Neural cell (in vitro differentiated cells): ENCODE measurements around the gene FAM78B. TPM values are rescaled to one million over a fixed set of nuclear protein-coding genes. Genes with fewer than 3 reads are reported as not detected.

ENCODE experiments used
- H2AFZ ChIP-seq: fragments of 200-600, 300-800 bp; sonication (generic), shearing (Covaris generic); 2 replicates; pipeline ENCODE4 v1.6.0; 2014; ENCODE audit warnings: low read depth, mild to moderate bottlenecking, antibody characterized with exemption, low read length, moderate library complexity
- H3F3A ChIP-seq: fragments of 200-600 bp; shearing (Covaris generic); 2 replicates; pipeline ENCODE4 v1.6.1; 2016; ENCODE audit warnings: mild to moderate bottlenecking, moderate library complexity, mixed read lengths, antibody characterized with exemption, low read length; ENCODE audit not compliant: insufficient read depth, poor library complexity, severe bottlenecking
- H3K27ac ChIP-seq: fragments of 200-600, 300-800 bp; sonication (generic), shearing (Covaris generic); 2 replicates; pipeline ENCODE4 v1.5.1; 2014; ENCODE audit warnings: mild to moderate bottlenecking, low read length, moderate library complexity
- H3K27me3 ChIP-seq: fragments of 300-800, 200-600 bp; sonication (generic), shearing (Covaris generic); 2 replicates; pipeline ENCODE4 v1.6.0; 2014; ENCODE audit warnings: mild to moderate bottlenecking, low read depth, low read length, moderate library complexity; ENCODE audit not compliant: insufficient read depth
- H3K36me3 ChIP-seq: fragments of 300-800, 200-600 bp; sonication (generic), shearing (Covaris generic); 2 replicates; pipeline ENCODE4 v1.5.1; 2014; ENCODE audit warnings: mild to moderate bottlenecking, antibody characterized with exemption, low read length, moderate library complexity; ENCODE audit not compliant: insufficient read depth
- H3K4me2 ChIP-seq: fragments of 300-800, 200-600 bp; sonication (generic), shearing (Covaris generic); 2 replicates; pipeline ENCODE4 v1.6.0; 2014; ENCODE audit warnings: mild to moderate bottlenecking, low read length
- H3K4me3 ChIP-seq: fragments of 300-800, 200-600 bp; sonication (generic), shearing (Covaris generic); 2 replicates; pipeline ENCODE4 v1.5.1; 2014; ENCODE audit warnings: mild to moderate bottlenecking, low read length, moderate library complexity
- H3K79me2 ChIP-seq: fragments of 200-600 bp; shearing (Covaris generic); replicated peaks from 2 replicates; pipeline ENCODE4 v1.6.0; 2014; ENCODE audit warnings: mild to moderate bottlenecking, low read length, moderate library complexity; ENCODE audit not compliant: insufficient read depth
- H3K9ac ChIP-seq: fragments of 300-800, 200-600 bp; sonication (generic), shearing (Covaris generic); 2 replicates; pipeline ENCODE4 v1.6.1; 2016; ENCODE audit warnings: mild to moderate bottlenecking, low read length, mixed read lengths
- H3K9me2 ChIP-seq: fragments of 200-600 bp; shearing (Covaris generic); 2 replicates; pipeline ENCODE4 v1.6.1; 2016; ENCODE audit warnings: mild to moderate bottlenecking, low read length, mixed read lengths; ENCODE audit not compliant: insufficient read depth
- H3K9me3 ChIP-seq: fragments of 200-600, 300-800 bp; sonication (generic), shearing (Covaris generic); 2 replicates; pipeline ENCODE4 v1.6.1; 2016; ENCODE audit warnings: mild to moderate bottlenecking, mixed run types, low read length, moderate library complexity, mixed read lengths
- H4K20me1 ChIP-seq: fragments of 200-600 bp; shearing (Covaris generic); 2 replicates; pipeline ENCODE4 v1.6.1; 2016; ENCODE audit warnings: mild to moderate bottlenecking, mixed run types; ENCODE audit not compliant: insufficient read depth
- EP300 ChIP-seq: fragments of 450-650 bp; conservative IDR thresholded peaks from 2 replicates; pipeline ENCODE4 v1.6.1; 2014; ENCODE audit warnings: antibody characterized with exemption, mild to moderate bottlenecking, moderate library complexity; ENCODE audit not compliant: poor library complexity, severe bottlenecking
- EZH2 ChIP-seq: fragments of 200-600, 300-800 bp; shearing (Covaris generic), sonication (generic); IDR thresholded peaks from 2 replicates; pipeline ENCODE4 v1.6.1; 2014; ENCODE audit warnings: antibody characterized with exemption, low read length, borderline replicate concordance, mild to moderate bottlenecking; ENCODE audit not compliant: insufficient read depth, poor library complexity, severe bottlenecking
- MXI1 ChIP-seq: fragments of 450-650 bp; conservative IDR thresholded peaks from 2 replicates; pipeline ENCODE4 v1.6.1; 2014; ENCODE audit warnings: antibody characterized with exemption, mild to moderate bottlenecking; ENCODE audit not compliant: poor library complexity, severe bottlenecking
- POLR2AphosphoS5 ChIP-seq: IDR thresholded peaks from 2 replicates; pipeline ENCODE4 v1.6.1; 2012
- RAD21 ChIP-seq: fragments of 450-650 bp; conservative IDR thresholded peaks from 2 replicates; pipeline ENCODE4 v1.6.1; 2014; ENCODE audit warnings: antibody characterized with exemption, mild to moderate bottlenecking, moderate library complexity
- SMC3 ChIP-seq: fragments of 450-650 bp; conservative IDR thresholded peaks from 2 replicates; pipeline ENCODE4 v1.6.1; 2014; ENCODE audit warnings: antibody characterized with exemption, mild to moderate bottlenecking, moderate library complexity; ENCODE audit not compliant: poor library complexity
- TAF1 ChIP-seq: IDR thresholded peaks from 2 replicates; pipeline ENCODE4 v1.6.1; 2012; ENCODE audit warnings: low read depth
- polyA plus RNA-seq: library from polyadenylated mRNA; depleted of rRNA; stranded (reverse); fragments of >200 nt; gene quantifications from 2 replicates; pipeline ENCODE4 v1.2.3, GENCODE V29; 2014
- small RNA-seq, 3 experiments: library from RNA; depleted of rRNA; stranded (forward); fragments of <200 nt; gene quantifications; one replicate each; pipeline ENCODE3, GENCODE V24; 2012
- TF ChIP-seq, protein P1 (sequence below): IDR thresholded peaks from 2 replicates; pipeline ENCODE4 v1.6.1; 2012; ENCODE audit warnings: borderline replicate concordance
- TF ChIP-seq, protein P2 (sequence below): fragments of 450-650 bp; IDR thresholded peaks from 2 replicates; pipeline ENCODE4 v1.5.1; 2014; ENCODE audit warnings: antibody characterized with exemption, mild to moderate bottlenecking, moderate library complexity; ENCODE audit not compliant: poor library complexity, severe bottlenecking

The FAM78B gene
- polyA plus RNA-seq, 1 donor from 2014 or later = 2.4 TPM

DNA sequence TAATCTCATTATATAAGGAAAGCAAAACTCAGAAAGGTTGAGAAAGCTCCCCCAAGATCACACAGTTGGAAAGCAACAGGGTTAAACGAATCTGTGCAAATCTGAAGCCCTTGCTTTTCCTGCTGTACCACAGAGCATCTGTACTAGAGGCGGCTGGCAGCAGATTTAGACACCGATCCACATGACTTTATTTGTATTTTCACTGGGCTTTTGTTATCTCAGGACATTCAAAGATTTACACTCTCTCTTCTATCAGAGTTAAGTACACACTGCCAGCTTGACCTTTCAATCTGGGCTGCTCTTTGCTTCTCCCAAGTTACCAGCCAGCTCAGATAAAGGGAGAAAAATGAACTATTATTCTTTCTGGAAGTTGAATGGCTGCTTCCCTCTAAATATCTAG, 146.6 kb downstream of the FAM78B start:
- Histone ChIP-seq H3K4me2 (no peak overlapping the region), H3K9me2 (no peaks in the 10 kb centered on the region), H3K36me3 (no peaks in the 10 kb centered on the region), H3K4me3 (no peak overlapping the region), H3F3A (no peaks in the 10 kb centered on the region), H4K20me1 (no peaks in the 10 kb centered on the region), H3K27ac (no peak overlapping the region), H3K9ac (no peak overlapping the region), H2AFZ (no peak overlapping the region), H3K27me3 (no peaks in the 10 kb centered on the region), H3K9me3 (no peaks in the 10 kb centered on the region), H3K79me2 (no peaks in the 10 kb centered on the region)
- TF ChIP-seq POLR2AphosphoS5 = no peak
- no peak for TF ChIP-seq MXI1
- no peak for TF ChIP-seq TAF1
- TF ChIP-seq, protein P1, sequence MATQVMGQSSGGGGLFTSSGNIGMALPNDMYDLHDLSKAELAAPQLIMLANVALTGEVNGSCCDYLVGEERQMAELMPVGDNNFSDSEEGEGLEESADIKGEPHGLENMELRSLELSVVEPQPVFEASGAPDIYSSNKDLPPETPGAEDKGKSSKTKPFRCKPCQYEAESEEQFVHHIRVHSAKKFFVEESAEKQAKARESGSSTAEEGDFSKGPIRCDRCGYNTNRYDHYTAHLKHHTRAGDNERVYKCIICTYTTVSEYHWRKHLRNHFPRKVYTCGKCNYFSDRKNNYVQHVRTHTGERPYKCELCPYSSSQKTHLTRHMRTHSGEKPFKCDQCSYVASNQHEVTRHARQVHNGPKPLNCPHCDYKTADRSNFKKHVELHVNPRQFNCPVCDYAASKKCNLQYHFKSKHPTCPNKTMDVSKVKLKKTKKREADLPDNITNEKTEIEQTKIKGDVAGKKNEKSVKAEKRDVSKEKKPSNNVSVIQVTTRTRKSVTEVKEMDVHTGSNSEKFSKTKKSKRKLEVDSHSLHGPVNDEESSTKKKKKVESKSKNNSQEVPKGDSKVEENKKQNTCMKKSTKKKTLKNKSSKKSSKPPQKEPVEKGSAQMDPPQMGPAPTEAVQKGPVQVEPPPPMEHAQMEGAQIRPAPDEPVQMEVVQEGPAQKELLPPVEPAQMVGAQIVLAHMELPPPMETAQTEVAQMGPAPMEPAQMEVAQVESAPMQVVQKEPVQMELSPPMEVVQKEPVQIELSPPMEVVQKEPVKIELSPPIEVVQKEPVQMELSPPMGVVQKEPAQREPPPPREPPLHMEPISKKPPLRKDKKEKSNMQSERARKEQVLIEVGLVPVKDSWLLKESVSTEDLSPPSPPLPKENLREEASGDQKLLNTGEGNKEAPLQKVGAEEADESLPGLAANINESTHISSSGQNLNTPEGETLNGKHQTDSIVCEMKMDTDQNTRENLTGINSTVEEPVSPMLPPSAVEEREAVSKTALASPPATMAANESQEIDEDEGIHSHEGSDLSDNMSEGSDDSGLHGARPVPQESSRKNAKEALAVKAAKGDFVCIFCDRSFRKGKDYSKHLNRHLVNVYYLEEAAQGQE = no peak
- TF ChIP-seq EP300 = no peak
- TF ChIP-seq, protein P2, sequence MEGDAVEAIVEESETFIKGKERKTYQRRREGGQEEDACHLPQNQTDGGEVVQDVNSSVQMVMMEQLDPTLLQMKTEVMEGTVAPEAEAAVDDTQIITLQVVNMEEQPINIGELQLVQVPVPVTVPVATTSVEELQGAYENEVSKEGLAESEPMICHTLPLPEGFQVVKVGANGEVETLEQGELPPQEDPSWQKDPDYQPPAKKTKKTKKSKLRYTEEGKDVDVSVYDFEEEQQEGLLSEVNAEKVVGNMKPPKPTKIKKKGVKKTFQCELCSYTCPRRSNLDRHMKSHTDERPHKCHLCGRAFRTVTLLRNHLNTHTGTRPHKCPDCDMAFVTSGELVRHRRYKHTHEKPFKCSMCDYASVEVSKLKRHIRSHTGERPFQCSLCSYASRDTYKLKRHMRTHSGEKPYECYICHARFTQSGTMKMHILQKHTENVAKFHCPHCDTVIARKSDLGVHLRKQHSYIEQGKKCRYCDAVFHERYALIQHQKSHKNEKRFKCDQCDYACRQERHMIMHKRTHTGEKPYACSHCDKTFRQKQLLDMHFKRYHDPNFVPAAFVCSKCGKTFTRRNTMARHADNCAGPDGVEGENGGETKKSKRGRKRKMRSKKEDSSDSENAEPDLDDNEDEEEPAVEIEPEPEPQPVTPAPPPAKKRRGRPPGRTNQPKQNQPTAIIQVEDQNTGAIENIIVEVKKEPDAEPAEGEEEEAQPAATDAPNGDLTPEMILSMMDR = no peak
- no peak for TF ChIP-seq EZH2
- TF ChIP-seq SMC3 = no peak
- no peak for TF ChIP-seq RAD21

Small RNA genes within 50 kb of the gene (small RNA-seq; reads per million reads assigned to genes)
- gene MIR921 (0 reads per million in 3 experiments), gene RNA5SP64 (0 reads per million in 3 experiments)
